LNCAP (cell line): ENCODE data around the gene WDR72.

Experiments
- TF ChIP-seq, protein P1 (sequence below): fragments of 450-650 bp; IDR thresholded peaks from 2 replicates; pipeline ENCODE4 v1.5.1; 2017; ENCODE audit warnings: mild to moderate bottlenecking

Gene WDR72

DNA sequence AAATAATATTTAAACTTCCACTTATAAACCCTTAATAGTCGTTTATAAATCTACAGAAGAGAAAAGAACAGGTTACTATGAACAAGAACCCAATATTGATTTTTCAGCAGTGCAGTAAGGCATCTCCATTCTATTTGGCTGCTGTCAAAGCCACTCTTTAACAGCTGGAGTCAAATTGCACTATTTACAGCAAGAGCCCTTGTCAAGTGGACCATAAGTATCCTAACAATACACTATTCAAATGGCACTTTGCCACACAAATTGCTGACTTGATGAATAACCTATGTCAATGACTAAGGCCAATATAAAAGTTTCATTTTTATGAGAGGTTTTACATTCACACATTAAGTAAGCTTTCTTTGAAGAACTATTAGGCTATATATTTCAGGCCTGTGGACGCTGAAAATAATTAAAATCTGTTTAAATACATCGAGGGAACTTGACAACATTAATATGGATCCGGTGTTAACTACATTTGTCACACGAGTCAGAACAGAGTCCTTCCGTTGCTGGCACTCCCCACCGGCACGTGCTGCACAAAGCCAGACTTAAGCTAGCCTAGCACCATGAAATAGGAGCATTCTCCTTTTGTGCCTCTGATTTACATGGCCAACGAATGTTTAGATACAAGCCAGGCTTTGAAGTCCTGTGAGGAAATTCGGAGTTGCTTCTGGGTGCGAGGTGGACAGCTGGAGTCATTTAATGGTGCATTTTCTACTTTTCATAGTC is 100.5 kb downstream of the WDR72 start:
- TF ChIP-seq, protein P1, sequence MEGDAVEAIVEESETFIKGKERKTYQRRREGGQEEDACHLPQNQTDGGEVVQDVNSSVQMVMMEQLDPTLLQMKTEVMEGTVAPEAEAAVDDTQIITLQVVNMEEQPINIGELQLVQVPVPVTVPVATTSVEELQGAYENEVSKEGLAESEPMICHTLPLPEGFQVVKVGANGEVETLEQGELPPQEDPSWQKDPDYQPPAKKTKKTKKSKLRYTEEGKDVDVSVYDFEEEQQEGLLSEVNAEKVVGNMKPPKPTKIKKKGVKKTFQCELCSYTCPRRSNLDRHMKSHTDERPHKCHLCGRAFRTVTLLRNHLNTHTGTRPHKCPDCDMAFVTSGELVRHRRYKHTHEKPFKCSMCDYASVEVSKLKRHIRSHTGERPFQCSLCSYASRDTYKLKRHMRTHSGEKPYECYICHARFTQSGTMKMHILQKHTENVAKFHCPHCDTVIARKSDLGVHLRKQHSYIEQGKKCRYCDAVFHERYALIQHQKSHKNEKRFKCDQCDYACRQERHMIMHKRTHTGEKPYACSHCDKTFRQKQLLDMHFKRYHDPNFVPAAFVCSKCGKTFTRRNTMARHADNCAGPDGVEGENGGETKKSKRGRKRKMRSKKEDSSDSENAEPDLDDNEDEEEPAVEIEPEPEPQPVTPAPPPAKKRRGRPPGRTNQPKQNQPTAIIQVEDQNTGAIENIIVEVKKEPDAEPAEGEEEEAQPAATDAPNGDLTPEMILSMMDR = no peak

GRCh38 chr15:53658255-53658654 is 101.2 kb downstream of the WDR72 start:
- TF ChIP-seq, protein P1 = no peak

DNA sequence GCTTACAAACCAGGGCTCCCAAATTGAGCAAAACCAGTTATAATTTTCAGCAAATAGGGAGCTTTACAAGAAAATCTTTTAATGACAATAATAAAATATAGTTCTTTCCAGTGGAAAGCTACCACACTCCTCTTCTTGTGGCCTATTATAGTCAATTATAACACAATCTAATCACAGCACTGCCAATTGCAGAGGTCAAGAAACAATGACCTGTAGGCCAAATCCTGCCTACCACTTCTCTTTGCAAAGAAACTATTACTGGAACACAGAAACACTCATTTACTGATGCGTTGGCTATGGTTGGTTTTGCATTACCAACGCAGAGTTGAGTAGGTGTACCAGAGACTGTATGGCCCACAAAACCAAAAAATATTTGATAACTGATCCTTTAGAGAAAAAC is 110.5 kb downstream of the WDR72 start:
- TF ChIP-seq, protein P1 = no peak

DNA sequence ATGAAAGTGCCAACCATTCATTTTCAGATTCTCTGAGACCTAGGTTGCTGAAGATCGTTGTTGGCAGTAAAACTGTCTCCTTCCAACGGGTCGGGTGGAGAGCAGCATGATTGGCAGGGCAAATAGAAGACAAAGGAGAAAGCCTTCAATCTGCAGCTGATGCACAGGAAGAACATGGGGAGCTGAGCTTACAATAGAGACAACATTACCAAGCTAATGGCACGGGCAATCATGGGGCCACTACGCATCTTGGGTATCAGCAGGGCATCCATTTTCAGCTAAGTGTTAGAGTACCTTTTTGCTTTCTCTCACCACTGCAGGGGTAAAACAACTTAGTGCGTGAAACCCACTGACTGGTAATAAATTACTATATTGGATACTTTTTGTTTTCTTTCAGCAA is 114.8 kb downstream of the WDR72 start:
- TF ChIP-seq, protein P1 = no peak

- TF ChIP-seq, protein P1 = no peak
Observed at GRCh38 chr15:53634517-53635106, 124.9 kb downstream of the WDR72 start.

GRCh38 chr15:53627279-53627678 is 132.2 kb downstream of the WDR72 start:
- TF ChIP-seq, protein P1 = no peak

GRCh38 chr15:53625962-53626845 is 133.3 kb downstream of the WDR72 start:
- TF ChIP-seq, protein P1 = no peak
